Stomach (tissue), 4 donors: Measurements from ENCODE around the gene FAM124B.

Experiments
- CTCF ChIP-seq, 7 experiments: fragments of 450-650 bp in 4 of 7; fragments of 200-600 bp in 3 of 7; sonication (generic) in 3 of 7; IDR thresholded peaks; one replicate each; pipeline ENCODE4 v1.5.1; 2016 to 2019; ENCODE audit warnings: antibody characterized with exemption in 7 of 7, control low read depth in 2 of 7, mild to moderate bottlenecking in 1 of 7
- POLR2A ChIP-seq, 4 donors: fragments of 450-650 bp; IDR thresholded peaks; one replicate each; pipeline ENCODE4 v1.6.1; 2016; ENCODE audit warnings: antibody characterized with exemption in 4 of 4, control low read depth in 2 of 4, mild to moderate bottlenecking in 1 of 4, moderate library complexity in 1 of 4

GRCh38 chr2:224395620-224396390 is 6.1 kb downstream of the FAM124B start:
- TF ChIP-seq POLR2A (IDR thresholded peaks at IDR 0.05) (no peak), CTCF (IDR thresholded peaks at IDR 0.05) (no peak)
